CD4-positive, alpha-beta T cell (primary cell): Measurements from ENCODE around the gene ABCC5. TPM values are rescaled to one million over a fixed set of nuclear protein-coding genes. Genes with fewer than 3 reads are reported as not detected.

Source experiments
- ATAC-seq: fragments of 200-7000 bp; cut with Tn5 transposase; one replicate; pipeline ENCODE4 v1.10.0; 2022; ENCODE audit warnings: mild to moderate bottlenecking; ENCODE audit not compliant: poor library complexity
- CTCF ChIA-PET: fragments of 350-600 bp; sonication (Branson Sonifier 250); formaldehyde crosslinking; loops from one replicate; lab custom pipeline; 2021; ENCODE audit warnings: antibody characterized with exemption, inconsistent platforms; lab: Charles Lee
- POLR2A ChIA-PET: fragments of 350-600 bp; sonication (Branson Sonifier 250); formaldehyde crosslinking; loops from one replicate; lab custom pipeline; 2021; ENCODE audit warnings: antibody characterized with exemption, inconsistent platforms; lab: Charles Lee
- DNase-seq, 14 experiments: peaks; one replicate each; pipeline ENCODE4 v3.0.0-alpha.2; 2013 to 2020; ENCODE audit warnings: mixed read lengths in 2 of 14
- H3K27ac ChIP-seq, 2 donors: one replicate each; pipeline versions ENCODE4 v1.5.1 to v1.7.0; 2013; ENCODE audit warnings: low read length in 2 of 2, low read depth in 1 of 2, mild to moderate bottlenecking in 1 of 2
- H3K27me3 ChIP-seq, 2 experiments: 1 replicate in 1 of 2; 2 replicates in 1 of 2; pipeline versions ENCODE4 v1.6.1 to v1.7.0; 2013; ENCODE audit warnings: low read length in 2 of 2, control low read depth in 1 of 2, mild to moderate bottlenecking in 1 of 2, moderate library complexity in 1 of 2; ENCODE audit not compliant: insufficient read depth in 2 of 2, control insufficient read depth in 1 of 2
- H3K36me3 ChIP-seq: one replicate; pipeline ENCODE4 v1.6.1; 2013; ENCODE audit warnings: low read length, control low read depth; ENCODE audit not compliant: insufficient read depth
- H3K4me1 ChIP-seq: one replicate; pipeline ENCODE4 v1.6.1; 2013; ENCODE audit warnings: low read length, control low read depth; ENCODE audit not compliant: insufficient read depth
- H3K4me3 ChIP-seq: one replicate; pipeline ENCODE4 v1.5.1; 2013; ENCODE audit warnings: mild to moderate bottlenecking, low read length, moderate library complexity
- H3K9me3 ChIP-seq, 2 experiments: 1 replicate in 1 of 2; 2 replicates in 1 of 2; pipeline versions ENCODE4 v1.6.1 to v1.7.0; 2013; ENCODE audit warnings: low read length in 2 of 2, mild to moderate bottlenecking in 2 of 2, control low read depth in 1 of 2, moderate library complexity in 1 of 2; ENCODE audit not compliant: control insufficient read depth in 1 of 2, insufficient read depth in 1 of 2
- H3K27ac Mint-ChIP-seq: one replicate; pipeline ENCODE4 v1.8.0; 2020; ENCODE audit warnings: mixed read lengths
- H3K27me3 Mint-ChIP-seq: one replicate; pipeline ENCODE4 v1.8.0; 2021; ENCODE audit warnings: mixed read lengths
- H3K36me3 Mint-ChIP-seq: one replicate; pipeline ENCODE4 v1.8.0; 2021; ENCODE audit warnings: low read depth, mixed read lengths
- H3K4me1 Mint-ChIP-seq: one replicate; pipeline ENCODE4 v1.8.0; 2021; ENCODE audit warnings: low read depth, mixed read lengths
- H3K4me3 Mint-ChIP-seq: one replicate; pipeline ENCODE4 v1.8.0; 2020; ENCODE audit warnings: mild to moderate bottlenecking, mixed read lengths
- H3K9me3 Mint-ChIP-seq: one replicate; pipeline ENCODE4 v1.8.0; 2020; ENCODE audit warnings: mixed read lengths
- CTCF ChIP-seq: fragments of 200-600 bp; IDR thresholded peaks from one replicate; pipeline ENCODE4 v1.8.0; 2022; ENCODE audit warnings: antibody characterized with exemption, mild to moderate bottlenecking
- intact Hi-C, 2 experiments: fragments of 100-400 bp; cut with DNase I in 1 of 2; cut with micrococcal nuclease in 1 of 2; formaldehyde crosslinking; loops; one replicate each; pipeline versions ENCODE4 v1.15.1 to v1.9.0; 2023 to 2025; cut with DNase I, micrococcal nuclease
- total RNA-seq, 174 experiments: library from RNA in 2 of 174; stranded (reverse) in 2 of 174; gene quantifications; one replicate each; pipeline ENCODE4 v1.2.3 and lab custom pipeline; 2021 to 2026

Gene ABCC5
- total RNA-seq, 2 experiments from 2014 or later = 10.8 to 11.4 TPM

GRCh38 chr3:183966361-183966791 lies 51.3 kb downstream of the ABCC5 start:
- Mint-ChIP-seq H3K4me3 (no peak overlapping the region), H3K27ac (no peak overlapping the region), H3K36me3 (peaks cover 58% of the 10 kb centered on the region), H3K4me1 (no peaks in the 10 kb centered on the region), H3K27me3 (no peaks in the 10 kb centered on the region), H3K9me3 (no peaks in the 10 kb centered on the region)
- no peak overlapping the region for H3K4me3 ChIP-seq
- no peaks in the 10 kb centered on the region for H3K4me1 ChIP-seq
- peaks cover 15% of the 10 kb centered on the region for H3K36me3 ChIP-seq
- no peaks in the 10 kb centered on the region for H3K9me3 ChIP-seq
- H3K27me3 ChIP-seq = no peaks in the 10 kb centered on the region
- POLR2A ChIA-PET = no interaction called here
- CTCF ChIA-PET = no interaction called here
- no peak for DNase-seq
- TF ChIP-seq CTCF = no peak
- no peak for ATAC-seq
- intact Hi-C loops = no loop called here
- no peak overlapping the region for H3K27ac ChIP-seq

GRCh38 chr3:183962807-183963206 lies 54.9 kb downstream of the ABCC5 start:
- H3K27ac Mint-ChIP-seq = no peak overlapping the region
- H3K4me1 ChIP-seq = no peaks in the 10 kb centered on the region
- no peak for DNase-seq
- POLR2A ChIA-PET = no interaction called here
- no peak overlapping the region for H3K4me3 Mint-ChIP-seq
- peaks cover 60% of the 10 kb centered on the region for H3K36me3 Mint-ChIP-seq
- CTCF ChIA-PET = no interaction called here
- intact Hi-C loops = no loop called here
- H3K9me3 ChIP-seq = no peaks in the 10 kb centered on the region
- H3K27ac ChIP-seq = no peak overlapping the region
- no peaks in the 10 kb centered on the region for H3K27me3 ChIP-seq
- H3K4me1 Mint-ChIP-seq = no peaks in the 10 kb centered on the region
- H3K36me3 ChIP-seq = peaks cover 22% of the 10 kb centered on the region
- no peak for TF ChIP-seq CTCF
- no peaks in the 10 kb centered on the region for H3K27me3 Mint-ChIP-seq
- no peaks in the 10 kb centered on the region for H3K9me3 Mint-ChIP-seq
- H3K4me3 ChIP-seq = no peak overlapping the region
- no peak for ATAC-seq

- no peak overlapping the region for H3K27ac Mint-ChIP-seq
- POLR2A ChIA-PET = no interaction called here
- H3K36me3 ChIP-seq = peaks cover 18% of the 10 kb centered on the region
- H3K4me3 Mint-ChIP-seq = no peak overlapping the region
- intact Hi-C loops = no loop called here
- no peaks in the 10 kb centered on the region for H3K4me1 ChIP-seq
- H3K36me3 Mint-ChIP-seq = peaks cover 44% of the 10 kb centered on the region
- ATAC-seq (no peak), DNase-seq (no peak)
- no peaks in the 10 kb centered on the region for H3K27me3 ChIP-seq
- no peaks in the 10 kb centered on the region for H3K4me1 Mint-ChIP-seq
- no peaks in the 10 kb centered on the region for H3K9me3 ChIP-seq
- no peaks in the 10 kb centered on the region for H3K27me3 Mint-ChIP-seq
- no peaks in the 10 kb centered on the region for H3K9me3 Mint-ChIP-seq
- no peak for TF ChIP-seq CTCF
- no peak overlapping the region for H3K27ac ChIP-seq
- CTCF ChIA-PET = no interaction called here
- no peak overlapping the region for H3K4me3 ChIP-seq
Measured at GRCh38 chr3:183959214-183959613, 58.5 kb downstream of the ABCC5 start.
